WERI-Rb-1 (cell line): ENCODE data around the gene SORCS2.
A peak's percentile ranks its signal among the peaks of the same experiment; 100 is the strongest.

Source experiments
- DNase-seq: peaks from one replicate; pipeline ENCODE4 v3.0.0-alpha.2; 2020
- H3K27ac ChIP-seq: fragments of 250-450 bp; sonication (Bioruptor Pico); 2 replicates; pipeline ENCODE4 v1.5.1; 2020; ENCODE audit warnings: mild to moderate bottlenecking, moderate library complexity
- H3K27me3 ChIP-seq: fragments of 250-450 bp; sonication (Bioruptor Pico); 2 replicates; pipeline ENCODE4 v1.5.1; 2021; ENCODE audit warnings: mild to moderate bottlenecking, low read depth, moderate library complexity; ENCODE audit not compliant: insufficient read depth, severe bottlenecking
- H3K36me3 ChIP-seq: fragments of 250-450 bp; sonication (Bioruptor Pico); 2 replicates; pipeline ENCODE4 v1.5.1; 2020; ENCODE audit warnings: mild to moderate bottlenecking, moderate library complexity
- H3K4me3 ChIP-seq: 2 replicates; pipeline ENCODE4 v1.5.1; 2011; ENCODE audit warnings: low read depth, mild to moderate bottlenecking, control low read depth, low read length
- H3K9me3 ChIP-seq: fragments of 250-450 bp; sonication (Bioruptor Pico); 2 replicates; pipeline ENCODE4 v1.5.1; 2021; ENCODE audit warnings: mild to moderate bottlenecking, moderate library complexity; ENCODE audit not compliant: severe bottlenecking
- CTCF ChIP-seq: IDR thresholded peaks from 2 replicates; pipeline ENCODE4 v1.5.1; 2011; ENCODE audit warnings: low read depth, mild to moderate bottlenecking, control low read depth, inconsistent platforms, low read length

SORCS2 gene

GRCh38 chr4:7233006-7233580 is 40.8 kb downstream of the SORCS2 start:
- H3K27me3 ChIP-seq = no peaks in the 10 kb centered on the region
- no peaks in the 10 kb centered on the region for H3K9me3 ChIP-seq
- H3K27ac ChIP-seq = no peak overlapping the region
- H3K36me3 ChIP-seq = peaks cover 21% of the 10 kb centered on the region
- H3K4me3 ChIP-seq = no peak overlapping the region
- no peak for TF ChIP-seq CTCF
- DNase-seq = no peak

GRCh38 chr4:7233601-7234000 is 41.3 kb downstream of the SORCS2 start:
- TF ChIP-seq CTCF = no peak

DNA sequence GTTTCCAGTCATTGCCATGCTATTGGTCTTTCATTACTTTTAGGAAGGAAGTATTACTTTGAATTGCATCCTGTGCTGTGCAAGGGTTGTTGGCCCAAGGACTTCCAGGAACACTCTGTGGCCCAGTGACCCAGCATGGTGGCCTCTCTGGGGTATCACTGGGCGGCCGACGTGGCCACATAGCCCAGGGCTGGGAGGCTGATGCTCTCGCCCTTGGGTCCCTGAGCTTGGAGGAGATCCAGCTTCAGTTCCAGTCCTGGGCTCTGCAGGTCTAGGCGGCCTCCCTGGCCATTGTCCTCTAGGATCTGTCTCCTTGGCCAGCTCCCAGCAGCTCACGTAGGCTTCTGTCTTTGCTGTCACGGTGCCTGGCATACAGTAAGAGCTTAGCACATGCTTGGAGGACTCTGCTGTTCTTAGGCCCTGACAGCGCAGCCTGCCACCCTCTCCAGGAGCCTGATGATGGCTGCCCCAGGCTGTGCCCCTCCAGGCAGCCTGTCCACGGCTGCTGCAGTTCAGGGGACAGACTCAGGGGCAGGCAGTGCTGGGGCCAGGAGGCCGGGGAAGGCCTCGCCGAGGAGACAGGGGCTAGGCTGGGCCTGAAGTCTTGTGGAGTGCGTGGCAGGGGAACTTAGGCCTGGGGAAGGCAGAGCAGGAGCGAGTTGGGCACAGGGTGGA is 42.2 kb downstream of the SORCS2 start:
- H3K27me3 ChIP-seq = no peaks in the 10 kb centered on the region

More at GRCh38 chr4:7233601-7234000, 41.3 kb downstream of the SORCS2 start:
- H3K9me3 ChIP-seq = no peaks in the 10 kb centered on the region
- peaks cover 16% of the 10 kb centered on the region for H3K36me3 ChIP-seq
- H3K4me3 ChIP-seq = no peak overlapping the region
- H3K27ac ChIP-seq = no peak overlapping the region; the same call in 1 of the 2 replicates
- no peak for DNase-seq
- no peaks in the 10 kb centered on the region for H3K27me3 ChIP-seq

DNA sequence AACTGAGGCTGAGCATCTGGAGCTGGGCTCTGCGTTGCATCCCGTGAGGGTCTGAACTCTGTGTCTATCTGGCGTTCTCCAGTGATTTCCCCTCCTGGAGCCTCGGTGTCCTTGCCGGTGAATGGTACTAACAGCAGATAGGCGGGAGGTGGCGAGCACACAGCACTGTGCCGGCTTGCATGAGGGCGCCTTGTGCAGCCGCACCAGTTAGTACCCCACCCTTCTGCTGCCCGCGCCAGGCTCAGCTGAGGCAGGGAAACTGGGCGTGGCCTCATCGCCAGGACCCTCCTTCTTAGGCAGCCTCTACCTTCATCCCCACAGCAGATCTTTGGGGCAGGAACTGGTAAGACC is 42.7 kb downstream of the SORCS2 start:
- H3K4me3 ChIP-seq = no peak overlapping the region
- DNase-seq = no peak
- H3K27me3 ChIP-seq = no peaks in the 10 kb centered on the region
- no peak for TF ChIP-seq CTCF
- H3K36me3 ChIP-seq = peaks cover 13% of the 10 kb centered on the region
- no peak overlapping the region for H3K27ac ChIP-seq
- no peaks in the 10 kb centered on the region for H3K9me3 ChIP-seq

More for the DNA sequence above, 42.2 kb downstream of the SORCS2 start:
- peak overlapping the region; percentile 32; the same call in 1 of the 2 replicates for H3K27ac ChIP-seq
- TF ChIP-seq CTCF = no peak
- DNase-seq = no peak
- H3K9me3 ChIP-seq = no peaks in the 10 kb centered on the region
- peaks cover 13% of the 10 kb centered on the region for H3K36me3 ChIP-seq
- H3K4me3 ChIP-seq = no peak overlapping the region

GRCh38 chr4:7236847-7237246 is 44.5 kb downstream of the SORCS2 start:
- TF ChIP-seq CTCF = no peak
- no peaks in the 10 kb centered on the region for H3K27me3 ChIP-seq
- H3K27ac ChIP-seq = peak overlapping the region; percentile 34; the same call in 1 of the 2 replicates
- H3K9me3 ChIP-seq = no peaks in the 10 kb centered on the region
- peaks cover 9% of the 10 kb centered on the region for H3K36me3 ChIP-seq
- no peak overlapping the region for H3K4me3 ChIP-seq
- no peak for DNase-seq
